Caco-2 (cell line): ENCODE data around the gene DMBT1. TPM values are rescaled to one million over a fixed set of nuclear protein-coding genes. Genes with fewer than 3 reads are reported as not detected.

Experiments used
- BruUV-seq: library from RNA; stranded (reverse); fragments of 400-500 nt; replicated peaks from 2 replicates; lab custom pipeline; 2021; lab: Mats Ljungman, UMichigan
- CTCF ChIA-PET: fragments of 300-600 bp; sonication (Branson Sonifier 250); formaldehyde crosslinking; loops from one replicate; lab custom pipeline; 2022; ENCODE audit warnings: antibody characterized with exemption; lab: Charles Lee
- POLR2A ChIA-PET: fragments of 300-600 bp; sonication (Branson Sonifier 250); formaldehyde crosslinking; loops from one replicate; lab custom pipeline; 2022; ENCODE audit warnings: antibody characterized with exemption; lab: Charles Lee
- DNase-seq, 2 experiments: peaks; one replicate each; pipeline versions ENCODE4 v3.0.0 to v3.0.0-alpha.2; 2020 to 2022
- H3K27me3 ChIP-seq: replicated peaks from 2 replicates; pipeline ENCODE4 v1.6.0; 2011; ENCODE audit warnings: low read length; ENCODE audit not compliant: control insufficient read depth, insufficient read depth
- H3K36me3 ChIP-seq: 2 replicates; pipeline ENCODE4 v1.5.1; 2011; ENCODE audit warnings: low read length; ENCODE audit not compliant: control insufficient read depth, insufficient read depth
- H3K4me1 ChIP-seq: fragments of 250-450 bp; sonication (Bioruptor Pico); 2 replicates; pipeline ENCODE4 v1.5.1; 2020; ENCODE audit warnings: mild to moderate bottlenecking
- H3K4me3 ChIP-seq: 2 replicates; pipeline ENCODE4 v1.5.1; 2011; ENCODE audit warnings: low read depth, mild to moderate bottlenecking, control low read depth, low read length
- H3K9me3 ChIP-seq: fragments of 250-450 bp; sonication (Bioruptor Pico); 2 replicates; pipeline ENCODE4 v1.5.1; 2020; ENCODE audit warnings: mild to moderate bottlenecking, moderate library complexity
- H3K27ac Mint-ChIP-seq: one replicate; pipeline ENCODE4 v1.8.0; 2022; ENCODE audit warnings: mixed read lengths; ENCODE audit not compliant: unreplicated experiment
- H3K27me3 Mint-ChIP-seq: one replicate; pipeline ENCODE4 v1.8.0; 2022; ENCODE audit warnings: mixed read lengths; ENCODE audit not compliant: insufficient read depth, unreplicated experiment
- H3K36me3 Mint-ChIP-seq: one replicate; pipeline ENCODE4 v1.8.0; 2022; ENCODE audit warnings: mild to moderate bottlenecking, mixed read lengths; ENCODE audit not compliant: insufficient read depth, unreplicated experiment
- H3K4me1 Mint-ChIP-seq: one replicate; pipeline ENCODE4 v1.8.0; 2022; ENCODE audit warnings: low read depth, mixed read lengths; ENCODE audit not compliant: unreplicated experiment
- H3K4me3 Mint-ChIP-seq: one replicate; pipeline ENCODE4 v1.8.0; 2022; ENCODE audit warnings: mild to moderate bottlenecking, moderate library complexity, mixed read lengths; ENCODE audit not compliant: unreplicated experiment
- H3K9me3 Mint-ChIP-seq: one replicate; pipeline ENCODE4 v1.8.0; 2022; ENCODE audit warnings: mixed read lengths; ENCODE audit not compliant: unreplicated experiment
- intact Hi-C: fragments of 100-400 bp; cut with micrococcal nuclease; formaldehyde crosslinking; loops from one replicate; pipeline ENCODE4 v1.10.0; 2022; ENCODE audit not compliant: unreplicated experiment
- total RNA-seq: library from RNA; stranded (reverse); gene quantifications from 2 replicates; pipeline ENCODE4 v1.2.3, GENCODE V29; 2022
- TF ChIP-seq, protein P1 (sequence below), 2 experiments: fragments of 200-600 bp in 1 of 2; IDR thresholded peaks; 1 replicate in 1 of 2; 2 replicates in 1 of 2; pipeline versions ENCODE4 v1.5.1 to v1.8.0; 2011 to 2022; ENCODE audit warnings: antibody characterized with exemption in 1 of 2, control low read depth in 1 of 2, inconsistent platforms in 1 of 2, low read depth in 1 of 2, low read length in 1 of 2, mild to moderate bottlenecking in 1 of 2, moderate library complexity in 1 of 2; ENCODE audit not compliant: insufficient read depth in 1 of 2, severe bottlenecking in 1 of 2, unreplicated experiment in 1 of 2

DMBT1 gene
- total RNA-seq, 1 experiment from 2014 or later: not detected

DNA sequence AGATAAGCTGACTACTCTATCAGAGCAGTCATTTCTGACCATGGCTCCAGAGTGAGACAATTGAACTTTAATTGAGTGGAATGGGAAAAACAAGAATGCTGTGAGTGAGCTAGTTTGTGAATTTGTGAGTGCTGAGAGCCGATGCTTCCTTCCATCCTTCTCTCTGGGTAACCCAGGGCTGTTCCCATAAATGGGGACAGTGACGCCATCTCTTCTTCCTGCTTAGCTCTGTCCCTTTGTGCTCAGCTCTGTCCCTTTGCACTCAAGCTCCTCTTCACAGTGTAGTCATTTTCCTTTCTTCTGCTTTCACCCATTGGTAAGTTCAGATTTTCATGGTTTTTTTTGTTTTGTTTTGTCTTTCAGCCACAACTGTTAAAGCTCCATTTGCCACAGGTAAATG, 114.7 kb downstream of the DMBT1 start:
- ChIA-PET POLR2A (no interaction called here), CTCF (no interaction called here)
- no peaks in the 10 kb centered on the region; the same call in 1 of the 2 replicates for H3K27me3 ChIP-seq
- Mint-ChIP-seq H3K27ac (no peak overlapping the region), H3K4me1 (no peaks in the 10 kb centered on the region), H3K4me3 (no peak overlapping the region), H3K27me3 (peaks cover 25% of the 10 kb centered on the region), H3K36me3 (no peaks in the 10 kb centered on the region), H3K9me3 (no peaks in the 10 kb centered on the region)
- TF ChIP-seq, protein P1, sequence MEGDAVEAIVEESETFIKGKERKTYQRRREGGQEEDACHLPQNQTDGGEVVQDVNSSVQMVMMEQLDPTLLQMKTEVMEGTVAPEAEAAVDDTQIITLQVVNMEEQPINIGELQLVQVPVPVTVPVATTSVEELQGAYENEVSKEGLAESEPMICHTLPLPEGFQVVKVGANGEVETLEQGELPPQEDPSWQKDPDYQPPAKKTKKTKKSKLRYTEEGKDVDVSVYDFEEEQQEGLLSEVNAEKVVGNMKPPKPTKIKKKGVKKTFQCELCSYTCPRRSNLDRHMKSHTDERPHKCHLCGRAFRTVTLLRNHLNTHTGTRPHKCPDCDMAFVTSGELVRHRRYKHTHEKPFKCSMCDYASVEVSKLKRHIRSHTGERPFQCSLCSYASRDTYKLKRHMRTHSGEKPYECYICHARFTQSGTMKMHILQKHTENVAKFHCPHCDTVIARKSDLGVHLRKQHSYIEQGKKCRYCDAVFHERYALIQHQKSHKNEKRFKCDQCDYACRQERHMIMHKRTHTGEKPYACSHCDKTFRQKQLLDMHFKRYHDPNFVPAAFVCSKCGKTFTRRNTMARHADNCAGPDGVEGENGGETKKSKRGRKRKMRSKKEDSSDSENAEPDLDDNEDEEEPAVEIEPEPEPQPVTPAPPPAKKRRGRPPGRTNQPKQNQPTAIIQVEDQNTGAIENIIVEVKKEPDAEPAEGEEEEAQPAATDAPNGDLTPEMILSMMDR (IDR thresholded peaks at IDR 0.05; ENCODE audit: insufficient read depth in 1 of 2, low read depth in 1 of 2, low read length in 1 of 2, severe bottlenecking in 1 of 2, unreplicated experiment in 1 of 2): no peak
- no peaks in the 10 kb centered on the region for H3K36me3 ChIP-seq
- DNase-seq: no peak
- intact Hi-C loops: no loop called here
- no peaks in the 10 kb centered on the region for H3K4me1 ChIP-seq
- no TSS peak for BruUV-seq
- H3K4me3 ChIP-seq: no peak overlapping the region
- no peaks in the 10 kb centered on the region for H3K9me3 ChIP-seq

DNA sequence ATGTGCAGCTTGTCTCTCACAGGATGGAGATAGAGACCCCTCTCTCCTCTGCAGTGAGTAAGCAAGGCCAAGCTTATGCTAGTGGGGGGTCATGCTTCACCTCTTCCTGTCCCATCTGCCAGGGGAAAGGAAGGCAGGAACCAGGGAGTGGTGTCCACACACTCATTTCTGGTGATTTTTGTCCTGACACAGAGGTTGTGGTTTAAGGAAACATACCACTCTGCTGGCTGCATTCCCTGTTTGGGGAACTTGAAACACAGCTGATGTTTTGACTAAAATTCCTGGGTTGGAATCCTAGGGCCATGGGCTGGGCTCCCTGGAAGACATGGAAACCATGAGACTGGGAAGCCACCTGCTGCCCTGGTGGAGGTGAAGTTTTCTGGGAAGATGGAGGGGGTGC, 117.7 kb downstream of the DMBT1 start:
- Mint-ChIP-seq H3K9me3 (no peaks in the 10 kb centered on the region), H3K4me1 (no peaks in the 10 kb centered on the region), H3K27me3 (peaks cover 20% of the 10 kb centered on the region), H3K36me3 (no peaks in the 10 kb centered on the region), H3K4me3 (no peak overlapping the region), H3K27ac (no peak overlapping the region)
- no peak overlapping the region for H3K4me3 ChIP-seq
- H3K4me1 ChIP-seq: no peaks in the 10 kb centered on the region
- TF ChIP-seq, protein P1 (IDR thresholded peaks at IDR 0.05; ENCODE audit: insufficient read depth in 1 of 2, low read depth in 1 of 2, low read length in 1 of 2, severe bottlenecking in 1 of 2, unreplicated experiment in 1 of 2): no peak
- H3K36me3 ChIP-seq: no peaks in the 10 kb centered on the region
- no peaks in the 10 kb centered on the region for H3K9me3 ChIP-seq
- no TSS peak for BruUV-seq
- no peak for DNase-seq
- H3K27me3 ChIP-seq: no peaks in the 10 kb centered on the region
- POLR2A ChIA-PET: no interaction called here
- intact Hi-C loops: no loop called here
- CTCF ChIA-PET: no interaction called here

DNA sequence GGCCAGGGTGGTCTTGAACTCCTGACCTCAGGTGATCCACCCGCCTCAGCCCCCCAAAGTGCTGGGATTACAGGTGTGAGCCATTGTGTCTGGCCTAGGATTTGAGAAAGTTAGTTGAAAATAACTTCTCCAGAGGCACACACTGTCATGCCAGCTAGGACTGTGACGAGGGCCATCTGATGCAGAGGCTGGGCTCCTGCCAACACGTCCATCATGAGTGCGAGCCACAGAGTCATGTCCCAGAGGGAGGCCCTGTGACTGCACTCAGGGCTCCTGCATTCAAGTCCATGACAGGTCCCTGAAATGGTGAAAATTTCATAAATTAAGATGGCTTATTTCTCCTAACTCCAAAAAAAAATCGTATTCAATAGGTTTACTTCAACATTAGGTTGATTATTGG, 122.0 kb downstream of the DMBT1 start:
- ChIA-PET CTCF (no interaction called here), POLR2A (no interaction called here)
- Histone ChIP-seq H3K27me3 (no peaks in the 10 kb centered on the region), H3K4me1 (no peaks in the 10 kb centered on the region), H3K36me3 (no peaks in the 10 kb centered on the region), H3K9me3 (no peaks in the 10 kb centered on the region), H3K4me3 (no peak overlapping the region)
- Mint-ChIP-seq H3K4me1 (no peaks in the 10 kb centered on the region), H3K9me3 (no peaks in the 10 kb centered on the region), H3K36me3 (no peaks in the 10 kb centered on the region), H3K27ac (no peak overlapping the region), H3K27me3 (peaks cover 10% of the 10 kb centered on the region), H3K4me3 (no peak overlapping the region)
- TF ChIP-seq, protein P1 (IDR thresholded peaks at IDR 0.05; ENCODE audit: insufficient read depth in 1 of 2, low read depth in 1 of 2, low read length in 1 of 2, severe bottlenecking in 1 of 2, unreplicated experiment in 1 of 2): no peak
- intact Hi-C loops: no loop called here
- DNase-seq: no peak
- BruUV-seq: no TSS peak
